Activated CD8-positive, alpha-beta T cell treated with anti-CD3 and anti-CD28 coated beads, Interleukin-2, amount 10 ng/mL, durations not matched to agents 7 days and 5 days (primary cell): Measurements from ENCODE around the gene FCN1. TPM values are rescaled to one million over a fixed set of nuclear protein-coding genes. Genes with fewer than 3 reads are reported as not detected.

ENCODE experiments used
- ATAC-seq: fragments of 150-1000 bp; cut with Tn5 transposase; one replicate; pipeline ENCODE4 v1.10.0; 2021; ENCODE audit warnings: moderate library complexity
- CTCF ChIA-PET: fragments of 350-600 bp; sonication (Branson Sonifier 250); formaldehyde crosslinking; loops from one replicate; lab custom pipeline; 2021; ENCODE audit warnings: antibody characterized with exemption; lab: Charles Lee
- POLR2A ChIA-PET: fragments of 350-600 bp; sonication (Branson Sonifier 250); formaldehyde crosslinking; loops from one replicate; lab custom pipeline; 2021; ENCODE audit warnings: antibody characterized with exemption; lab: Charles Lee
- DNase-seq: peaks from one replicate; pipeline ENCODE4 v3.0.0-alpha.2; 2020
- H3K27ac Mint-ChIP-seq: one replicate; pipeline ENCODE4 v1.8.0; 2021; ENCODE audit warnings: mild to moderate bottlenecking, mixed read lengths
- H3K27me3 Mint-ChIP-seq: one replicate; pipeline ENCODE4 v1.8.0; 2021; ENCODE audit warnings: low read depth, mixed read lengths
- H3K36me3 Mint-ChIP-seq: one replicate; pipeline ENCODE4 v1.8.0; 2021; ENCODE audit warnings: low read depth, mixed read lengths
- H3K4me1 Mint-ChIP-seq: one replicate; pipeline ENCODE4 v1.8.0; 2021; ENCODE audit warnings: low read depth, mixed read lengths
- H3K4me3 Mint-ChIP-seq: one replicate; pipeline ENCODE4 v1.8.0; 2021; ENCODE audit warnings: mild to moderate bottlenecking, mixed read lengths
- H3K9me3 Mint-ChIP-seq: one replicate; pipeline ENCODE4 v1.8.0; 2022; ENCODE audit warnings: mixed read lengths; ENCODE audit not compliant: insufficient read depth
- total RNA-seq, 2 experiments: library from RNA; stranded (reverse); gene quantifications; one replicate each; pipeline ENCODE4 v1.2.3, GENCODE V29; 2021

The FCN1 gene
- total RNA-seq, 2 experiments from 2014 or later = not detected

- ChIA-PET CTCF (no interaction called here), POLR2A (no interaction called here)
- ATAC-seq (no peak), DNase-seq (no peak)
- H3K27me3 Mint-ChIP-seq = no peaks in the 10 kb centered on the region
- H3K27ac Mint-ChIP-seq = no peak overlapping the region
- no peak overlapping the region for H3K4me3 Mint-ChIP-seq
- no peaks in the 10 kb centered on the region for H3K9me3 Mint-ChIP-seq
- no peaks in the 10 kb centered on the region for H3K4me1 Mint-ChIP-seq
- H3K36me3 Mint-ChIP-seq = no peaks in the 10 kb centered on the region
Observed at GRCh38 chr9:134932606-134933005, 14.9 kb upstream of the FCN1 start.

- Mint-ChIP-seq H3K9me3 (no peaks in the 10 kb centered on the region), H3K36me3 (no peaks in the 10 kb centered on the region), H3K4me1 (no peaks in the 10 kb centered on the region), H3K27me3 (no peaks in the 10 kb centered on the region), H3K4me3 (no peak overlapping the region), H3K27ac (no peak overlapping the region)
- CTCF ChIA-PET = no interaction called here
- POLR2A ChIA-PET = no interaction called here
- DNase-seq (no peak), ATAC-seq (no peak)
Observed at GRCh38 chr9:134932171-134932570, 14.5 kb upstream of the FCN1 start.

GRCh38 chr9:134930398-134930797, 12.7 kb upstream of the FCN1 start:
- Mint-ChIP-seq H3K27me3 (no peaks in the 10 kb centered on the region), H3K36me3 (no peaks in the 10 kb centered on the region), H3K4me1 (no peaks in the 10 kb centered on the region), H3K4me3 (no peak overlapping the region), H3K9me3 (no peaks in the 10 kb centered on the region), H3K27ac (no peak overlapping the region)
- no peak for DNase-seq
- ChIA-PET POLR2A (no interaction called here), CTCF (no interaction called here)
- ATAC-seq = no peak

- CTCF ChIA-PET = no interaction called here
- H3K4me1 Mint-ChIP-seq = no peaks in the 10 kb centered on the region
- POLR2A ChIA-PET = no interaction called here
- DNase-seq (no peak), ATAC-seq (no peak)
- H3K36me3 Mint-ChIP-seq = no peaks in the 10 kb centered on the region
- no peak overlapping the region for H3K27ac Mint-ChIP-seq
- H3K27me3 Mint-ChIP-seq = no peaks in the 10 kb centered on the region
- H3K9me3 Mint-ChIP-seq = no peaks in the 10 kb centered on the region
- no peak overlapping the region for H3K4me3 Mint-ChIP-seq
Observed at GRCh38 chr9:134929193-134930158, 11.8 kb upstream of the FCN1 start.

GRCh38 chr9:134928436-134929192, 10.9 kb upstream of the FCN1 start:
- no peak for ATAC-seq
- H3K9me3 Mint-ChIP-seq = no peaks in the 10 kb centered on the region
- H3K4me1 Mint-ChIP-seq = no peaks in the 10 kb centered on the region
- POLR2A ChIA-PET = no interaction called here
- no peaks in the 10 kb centered on the region for H3K27me3 Mint-ChIP-seq
- no peaks in the 10 kb centered on the region for H3K36me3 Mint-ChIP-seq
- no peak overlapping the region for H3K4me3 Mint-ChIP-seq
- CTCF ChIA-PET = no interaction called here
- no peak for DNase-seq
- no peak overlapping the region for H3K27ac Mint-ChIP-seq

GRCh38 chr9:134925011-134925511, 7.3 kb upstream of the FCN1 start:
- H3K27ac Mint-ChIP-seq = no peak overlapping the region
- H3K27me3 Mint-ChIP-seq = no peaks in the 10 kb centered on the region
- DNase-seq (no peak), ATAC-seq (no peak)
- H3K9me3 Mint-ChIP-seq = no peaks in the 10 kb centered on the region
- no peaks in the 10 kb centered on the region for H3K4me1 Mint-ChIP-seq
- no peaks in the 10 kb centered on the region for H3K36me3 Mint-ChIP-seq
- no peak overlapping the region for H3K4me3 Mint-ChIP-seq
- ChIA-PET POLR2A (no interaction called here), CTCF (no interaction called here)

GRCh38 chr9:134923466-134923865, 5.8 kb upstream of the FCN1 start:
- no peak for DNase-seq
- no peak overlapping the region for H3K27ac Mint-ChIP-seq
- no peak for ATAC-seq
- H3K4me3 Mint-ChIP-seq = no peak overlapping the region
- H3K9me3 Mint-ChIP-seq = no peaks in the 10 kb centered on the region
- H3K27me3 Mint-ChIP-seq = no peaks in the 10 kb centered on the region
- ChIA-PET POLR2A (no interaction called here), CTCF (no interaction called here)
- H3K36me3 Mint-ChIP-seq = no peaks in the 10 kb centered on the region
- no peaks in the 10 kb centered on the region for H3K4me1 Mint-ChIP-seq

- Mint-ChIP-seq H3K36me3 (no peaks in the 10 kb centered on the region), H3K4me1 (no peaks in the 10 kb centered on the region), H3K27ac (no peak overlapping the region), H3K4me3 (no peak overlapping the region), H3K27me3 (no peaks in the 10 kb centered on the region), H3K9me3 (no peaks in the 10 kb centered on the region)
- CTCF ChIA-PET = no interaction called here
- DNase-seq (no peak), ATAC-seq (no peak)
- POLR2A ChIA-PET = no interaction called here
Observed at GRCh38 chr9:134922932-134923240, 5.2 kb upstream of the FCN1 start.

GRCh38 chr9:134922066-134922931, 4.6 kb upstream of the FCN1 start:
- Mint-ChIP-seq H3K9me3 (no peaks in the 10 kb centered on the region), H3K4me1 (no peaks in the 10 kb centered on the region), H3K36me3 (no peaks in the 10 kb centered on the region), H3K27me3 (no peaks in the 10 kb centered on the region), H3K27ac (no peak overlapping the region), H3K4me3 (no peak overlapping the region)
- CTCF ChIA-PET = no interaction called here
- DNase-seq = no peak
- POLR2A ChIA-PET = no interaction called here
- no peak for ATAC-seq

GRCh38 chr9:134919303-134919702, 1.6 kb upstream of the FCN1 start:
- ATAC-seq (no peak), DNase-seq (no peak)
- no peak overlapping the region for H3K27ac Mint-ChIP-seq
- no peak overlapping the region for H3K4me3 Mint-ChIP-seq
- no peaks in the 10 kb centered on the region for H3K36me3 Mint-ChIP-seq
- no peaks in the 10 kb centered on the region for H3K4me1 Mint-ChIP-seq
- CTCF ChIA-PET = no interaction called here
- H3K9me3 Mint-ChIP-seq = no peaks in the 10 kb centered on the region
- POLR2A ChIA-PET = no interaction called here
- no peaks in the 10 kb centered on the region for H3K27me3 Mint-ChIP-seq

GRCh38 chr9:134918646-134919045, 934 bp upstream of the FCN1 start:
- H3K36me3 Mint-ChIP-seq = no peaks in the 10 kb centered on the region
- DNase-seq = no peak
- ChIA-PET CTCF (no interaction called here), POLR2A (no interaction called here)
- no peak for ATAC-seq
- H3K9me3 Mint-ChIP-seq = no peaks in the 10 kb centered on the region
- H3K27me3 Mint-ChIP-seq = no peaks in the 10 kb centered on the region
- no peak overlapping the region for H3K4me3 Mint-ChIP-seq
- H3K27ac Mint-ChIP-seq = no peak overlapping the region
- H3K4me1 Mint-ChIP-seq = no peaks in the 10 kb centered on the region
